D721Med (cell line): Measurements from ENCODE around the gene PRG2.

Experiments used
- DNase-seq: peaks from one replicate; pipeline ENCODE4 v3.0.0; 2011; ENCODE audit warnings: low spot score; ENCODE audit not compliant: insufficient read length
- FAIRE-seq: peaks from 2 replicates; lab custom pipeline; 2011; peaks lifted over from hg19 to GRCh38; lab: Jason Lieb, UNC
- CTCF ChIP-seq: IDR thresholded peaks from 2 replicates; pipeline ENCODE4 v1.5.1; 2012; ENCODE audit warnings: mild to moderate bottlenecking, control low read depth; ENCODE audit not compliant: insufficient read depth; ENCODE audit errors: missing control alignments

The PRG2 gene

GRCh38 chr11:57425565-57426438 is 35.4 kb upstream of the PRG2 start:
- TF ChIP-seq CTCF: no peak
- DNase-seq (no peak), FAIRE-seq (no peak)

DNA sequence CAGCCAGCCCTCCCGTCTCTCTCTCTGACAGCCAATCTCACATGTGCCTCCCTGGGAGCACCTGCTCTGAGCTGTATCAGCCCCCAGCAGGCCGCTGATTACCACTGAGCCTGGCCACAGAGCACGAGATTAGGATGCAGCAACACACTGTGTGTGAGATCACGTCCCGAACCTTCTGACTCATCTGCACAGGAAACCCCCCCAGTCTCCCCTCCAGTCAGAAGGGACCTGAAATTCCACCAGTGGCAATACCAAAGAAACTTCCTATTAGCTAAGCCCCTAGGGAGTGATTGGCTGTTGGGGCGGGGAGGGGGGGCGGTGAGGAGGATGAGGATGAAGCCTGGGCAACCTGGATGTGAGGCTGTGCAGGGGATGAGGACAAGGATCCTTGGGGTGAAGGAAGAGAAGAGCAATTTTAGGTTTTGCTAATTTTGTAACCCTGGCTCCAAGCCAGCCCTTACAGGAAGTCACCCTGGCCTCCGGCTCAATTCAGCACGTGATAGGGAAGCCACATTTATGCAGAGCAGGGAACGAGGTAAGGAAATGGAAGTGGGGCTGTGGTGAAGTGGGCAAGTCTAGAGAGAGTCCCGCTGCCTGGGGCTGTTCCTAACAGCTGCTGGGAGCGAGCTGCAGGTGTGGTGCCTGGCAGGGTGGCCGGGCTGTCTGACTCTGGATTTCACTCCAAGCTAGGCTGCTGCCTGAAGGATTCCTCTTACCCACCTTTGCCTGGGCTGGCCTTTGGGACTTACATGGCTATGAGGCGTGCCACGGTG is 34.5 kb upstream of the PRG2 start:
- FAIRE-seq: no peak
- TF ChIP-seq CTCF: no peak
- DNase-seq: no peak

DNA sequence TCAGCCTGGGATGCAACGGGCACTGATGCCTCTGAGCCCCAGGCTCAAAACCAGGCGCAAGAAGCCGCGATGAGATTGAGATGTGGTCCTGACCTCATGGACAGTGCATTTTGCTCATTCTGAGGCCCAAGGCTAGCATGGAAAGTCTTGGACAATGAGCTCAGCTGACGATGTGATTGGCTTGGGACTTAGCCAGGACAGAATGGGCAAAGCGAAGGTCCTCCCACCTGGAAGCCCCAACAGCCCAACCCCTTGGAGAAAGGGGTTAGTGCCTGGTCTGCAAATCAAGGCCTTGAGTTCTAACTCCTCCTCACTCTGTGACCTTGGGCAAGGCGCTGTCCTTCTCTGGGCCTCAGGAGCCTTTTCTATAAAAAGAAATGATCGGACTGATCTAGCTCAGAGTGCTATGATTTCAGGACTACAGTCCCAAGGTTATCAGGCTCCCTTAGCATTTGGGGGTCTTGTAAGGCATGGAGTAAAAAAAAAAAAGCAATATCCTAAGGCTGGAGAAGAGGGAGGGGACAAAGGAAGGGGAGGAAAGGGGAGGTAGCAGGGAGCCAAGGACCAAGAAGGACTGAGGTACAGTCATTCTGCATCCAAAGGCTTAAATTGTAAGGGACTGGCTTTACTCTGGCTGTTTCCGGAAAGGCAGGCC is 33.8 kb upstream of the PRG2 start:
- FAIRE-seq: no peak
- DNase-seq: no peak
- no peak for TF ChIP-seq CTCF

DNA sequence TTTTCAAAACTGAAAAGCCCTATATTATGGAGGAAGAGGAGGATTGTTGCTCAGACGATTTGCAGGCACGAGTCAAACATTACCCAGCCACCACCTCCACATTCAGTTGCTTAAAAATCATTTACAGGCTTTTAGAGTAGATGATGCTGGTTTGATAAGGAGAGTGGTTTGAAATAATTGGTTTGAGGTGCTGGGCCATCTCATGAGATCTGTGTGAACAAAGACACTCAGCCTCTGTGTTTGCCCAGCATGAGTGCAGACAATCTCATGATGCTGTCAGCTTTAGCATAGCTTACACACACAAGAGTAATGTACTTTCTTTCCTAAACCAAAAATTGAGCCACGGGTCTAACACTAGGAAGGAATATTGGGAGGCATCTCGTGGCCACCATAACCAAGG is 32.2 kb upstream of the PRG2 start:
- TF ChIP-seq CTCF: no peak
- no peak for DNase-seq
- FAIRE-seq: no peak

DNA sequence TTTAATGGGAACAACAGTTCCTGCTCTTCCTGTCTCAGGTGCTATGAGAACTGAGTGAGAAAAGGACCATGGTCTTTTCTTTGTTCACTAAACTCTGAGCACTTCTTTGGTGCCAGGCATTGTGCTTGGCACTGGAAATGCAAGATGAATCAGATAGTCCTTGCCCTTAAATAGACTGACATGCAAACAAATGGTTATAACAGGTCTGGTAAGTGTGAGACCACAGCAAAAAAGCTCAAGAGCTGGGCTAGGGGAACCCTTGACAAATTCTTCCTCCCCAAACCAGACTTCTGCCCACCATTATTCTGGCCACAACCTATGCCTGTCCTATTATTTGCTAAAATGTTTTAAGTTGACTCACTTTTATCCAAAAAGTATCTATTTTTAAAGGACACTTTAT is 31.4 kb upstream of the PRG2 start:
- no peak for TF ChIP-seq CTCF
- no peak for FAIRE-seq
- no peak for DNase-seq

GRCh38 chr11:57421066-57421465 is 30.6 kb upstream of the PRG2 start:
- no peak for DNase-seq
- no peak for TF ChIP-seq CTCF
- no peak for FAIRE-seq
